Measurements from ENCODE around the gene RBMS1. TPM values are rescaled to one million over a fixed set of nuclear protein-coding genes. Genes with fewer than 3 reads are reported as not detected.
"Not testable (repeated sequence)": the region's sequence is repeated elsewhere in the genome, so short reads cannot be mapped to it uniquely, and the experiment has no call there.

Gene RBMS1
- total RNA-seq, 1 donor from 2014 or later: 9.3 TPM

DNA sequence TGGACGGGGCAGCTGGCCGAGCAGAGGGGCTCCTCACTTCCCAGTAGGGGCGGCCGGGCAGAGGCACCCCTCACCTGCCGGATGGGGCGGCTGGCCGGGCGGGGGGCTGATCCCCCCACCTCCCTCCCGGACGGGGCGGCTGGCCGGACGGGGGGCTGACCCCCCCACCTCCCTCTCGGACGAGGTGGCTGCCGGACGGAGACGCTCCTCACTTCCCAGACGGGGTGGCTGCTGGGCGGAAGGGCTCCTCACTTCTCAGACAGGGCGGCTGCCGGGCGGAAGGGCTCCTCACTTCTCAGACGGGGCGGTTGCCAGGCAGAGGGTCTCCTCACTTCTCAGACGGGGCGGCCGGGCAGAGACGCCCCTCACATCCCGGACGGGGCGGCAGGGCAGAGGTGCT is 54.6 kb downstream of the RBMS1 start:
- not testable (repeated sequence) for DNase-seq (ENCODE audit: low spot score); ATAC-seq

DNA sequence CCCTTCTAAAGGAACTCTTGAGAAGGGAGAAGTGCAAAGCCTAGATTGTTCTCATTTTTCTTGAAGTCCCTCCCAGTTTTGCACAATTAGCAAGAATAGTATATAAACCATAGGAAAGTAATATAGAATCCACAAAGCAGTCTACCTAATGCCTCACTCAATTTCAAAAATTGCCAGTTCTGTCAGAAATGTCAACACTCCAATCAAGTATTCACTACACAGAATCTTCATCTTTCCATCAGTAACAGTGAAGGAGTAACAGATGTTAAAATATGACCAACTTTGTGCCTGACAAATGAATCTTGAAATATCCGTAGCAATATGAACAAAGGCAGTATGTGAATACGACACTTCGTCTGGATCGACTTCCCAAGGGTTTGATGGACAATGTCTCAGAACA is 56.3 kb downstream of the RBMS1 start:
- no peak for DNase-seq (ENCODE audit: low spot score)
- ATAC-seq: no peak

DNA sequence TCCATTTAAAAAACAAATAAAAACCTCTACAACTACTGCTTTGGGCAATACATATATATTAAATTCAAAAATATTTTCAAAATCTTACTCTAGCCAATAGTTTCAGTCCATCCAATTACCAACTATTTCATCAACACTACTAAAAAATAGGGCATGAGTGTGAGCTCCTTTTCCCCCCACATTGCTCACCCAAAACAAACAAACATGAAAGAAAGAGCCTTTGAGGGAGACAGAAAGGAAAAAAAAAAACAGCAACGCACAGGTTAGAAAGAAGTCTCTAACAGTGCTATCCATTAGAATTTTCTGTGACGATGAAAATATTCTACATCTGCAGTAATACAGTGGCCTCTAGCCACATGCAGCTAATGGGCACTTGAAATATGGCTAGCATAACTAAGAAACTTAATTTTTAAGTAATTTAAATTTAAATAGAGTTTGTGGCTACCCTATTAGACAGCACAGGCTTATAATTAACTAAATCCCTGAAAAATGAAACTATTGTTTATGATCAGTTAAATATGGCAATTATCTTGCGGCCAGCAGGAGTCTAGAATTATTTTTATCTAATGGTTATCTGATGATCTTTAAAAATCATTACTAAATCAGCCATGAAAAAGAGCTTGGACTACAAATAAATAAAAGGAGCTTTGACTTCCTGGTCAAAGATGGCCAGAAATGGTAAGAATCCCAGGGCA is 59.2 kb downstream of the RBMS1 start:
- no peak for ATAC-seq
- DNase-seq (ENCODE audit: low spot score): no peak

GRCh38 chr2:160433466-160434140 is 60.0 kb downstream of the RBMS1 start:
- peak; percentile 40 for ATAC-seq
- DNase-seq (ENCODE audit: low spot score): no peak

DNA sequence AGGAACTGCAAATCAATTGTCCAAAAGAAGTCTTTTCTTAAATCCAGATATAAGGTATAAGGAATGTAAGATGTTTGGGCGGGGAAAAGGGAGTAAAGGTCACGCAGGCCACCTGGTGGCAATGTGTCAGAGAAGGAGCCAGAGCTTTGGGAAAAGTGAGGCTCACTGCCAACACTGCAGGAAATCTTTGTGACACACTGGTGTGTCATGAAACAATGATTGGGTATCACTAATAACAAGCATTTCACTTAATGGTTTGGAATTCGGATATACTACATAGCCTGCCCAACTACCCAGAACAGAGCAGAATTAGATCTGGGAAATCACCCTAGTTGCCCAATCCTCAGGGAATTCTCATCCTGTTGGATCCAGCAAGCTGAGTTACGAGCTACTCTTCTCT is 61.0 kb downstream of the RBMS1 start:
- no peak for DNase-seq (ENCODE audit: low spot score)
- ATAC-seq: no peak

- ATAC-seq: no peak
- no peak for DNase-seq (ENCODE audit: low spot score)
Measured at GRCh38 chr2:160431441-160431840, 62.2 kb downstream of the RBMS1 start.

DNA sequence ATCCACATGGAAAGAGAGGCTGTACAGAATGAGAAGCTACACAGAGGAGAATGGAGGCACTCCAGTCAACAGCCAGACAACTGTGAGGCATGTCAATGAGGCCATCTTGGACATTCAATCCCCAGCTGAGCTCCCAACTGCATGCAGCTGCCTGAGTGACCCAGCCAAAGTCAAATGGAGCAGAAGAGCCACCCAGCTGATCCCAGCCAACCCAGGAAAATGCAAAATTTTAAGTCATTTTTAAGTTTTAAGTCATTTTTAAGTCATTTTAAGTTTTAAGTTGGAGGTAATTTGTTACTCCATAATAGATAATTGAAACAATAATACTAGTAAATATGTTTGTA is 63.6 kb downstream of the RBMS1 start:
- no peak for ATAC-seq
- no peak for DNase-seq (ENCODE audit: low spot score)

- peak; percentile 86 for ATAC-seq
Measured at GRCh38 chr2:160429248-160430000, 64.2 kb downstream of the RBMS1 start.

GRCh38 chr2:160428405-160428763 is 65.2 kb downstream of the RBMS1 start:
- DNase-seq (ENCODE audit: low spot score) (no peak), ATAC-seq (no peak)

More at GRCh38 chr2:160429248-160430000, 64.2 kb downstream of the RBMS1 start:
- DNase-seq (ENCODE audit: low spot score): no peak

DNA sequence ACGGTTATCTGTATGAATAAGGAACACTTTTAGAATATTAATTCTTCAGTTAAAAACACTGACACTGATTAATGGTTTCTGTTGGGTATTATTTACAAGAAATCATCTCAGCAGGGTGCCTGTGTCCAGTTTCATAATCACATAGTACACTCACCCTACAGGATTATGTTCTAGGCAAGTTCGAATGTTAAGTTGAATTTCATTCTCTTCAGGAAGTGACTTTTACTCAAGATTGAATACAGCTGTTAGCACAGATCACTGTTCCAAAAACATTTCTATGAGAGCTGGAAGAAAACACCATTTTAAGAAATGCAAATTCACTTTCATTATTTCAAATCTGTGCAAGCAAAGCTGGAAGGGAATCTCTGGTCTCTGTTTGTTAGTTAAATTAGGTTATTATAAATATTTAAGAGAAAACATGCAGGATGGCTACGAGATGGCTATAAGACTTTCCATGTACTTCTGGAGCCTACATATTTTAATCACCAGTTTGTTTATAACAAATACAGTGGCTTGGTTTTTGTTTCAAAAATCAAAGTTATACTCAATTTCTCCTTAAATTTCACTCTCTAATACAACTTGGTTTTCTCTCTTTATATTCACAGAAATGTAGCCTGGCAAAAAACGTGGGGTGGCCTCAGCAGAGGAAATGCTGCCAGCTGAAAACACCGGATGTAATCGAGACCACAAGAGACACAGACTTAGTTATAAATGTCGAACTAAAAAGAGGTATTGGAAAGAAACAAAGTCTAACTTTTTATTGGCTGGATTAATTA is 65.8 kb downstream of the RBMS1 start:
- DNase-seq (ENCODE audit: low spot score) (no peak), ATAC-seq (no peak)

DNA sequence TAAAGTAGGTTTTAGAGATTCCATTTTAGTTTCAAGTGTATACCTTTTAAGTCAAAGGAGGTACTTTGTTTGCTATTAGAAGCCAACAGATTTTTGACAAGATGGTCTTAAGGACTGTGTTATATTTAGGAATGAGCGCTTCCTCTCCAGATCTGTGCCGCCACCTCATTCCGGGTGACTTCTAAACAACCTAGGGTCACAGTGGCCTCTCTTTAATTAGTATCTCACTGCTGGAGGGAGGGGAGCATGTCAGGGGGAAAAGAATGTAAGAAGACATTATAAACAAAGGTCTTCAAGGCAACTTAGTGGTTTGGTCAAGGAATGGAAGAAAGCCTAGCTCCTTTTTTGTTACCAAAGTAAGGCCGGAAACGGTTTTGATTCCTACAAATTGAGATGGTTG is 67.0 kb downstream of the RBMS1 start:
- no peak for DNase-seq (ENCODE audit: low spot score)
- no peak for ATAC-seq

GRCh38 chr2:160425434-160426151 is 68.0 kb downstream of the RBMS1 start:
- ATAC-seq (no peak), DNase-seq (ENCODE audit: low spot score) (no peak)

GRCh38 chr2:160423126-160423525 is 70.5 kb downstream of the RBMS1 start:
- DNase-seq (ENCODE audit: low spot score): no peak
- no peak for ATAC-seq

GRCh38 chr2:160421646-160422501 is 71.7 kb downstream of the RBMS1 start:
- not testable (repeated sequence) for ATAC-seq; DNase-seq (ENCODE audit: low spot score)

DNA sequence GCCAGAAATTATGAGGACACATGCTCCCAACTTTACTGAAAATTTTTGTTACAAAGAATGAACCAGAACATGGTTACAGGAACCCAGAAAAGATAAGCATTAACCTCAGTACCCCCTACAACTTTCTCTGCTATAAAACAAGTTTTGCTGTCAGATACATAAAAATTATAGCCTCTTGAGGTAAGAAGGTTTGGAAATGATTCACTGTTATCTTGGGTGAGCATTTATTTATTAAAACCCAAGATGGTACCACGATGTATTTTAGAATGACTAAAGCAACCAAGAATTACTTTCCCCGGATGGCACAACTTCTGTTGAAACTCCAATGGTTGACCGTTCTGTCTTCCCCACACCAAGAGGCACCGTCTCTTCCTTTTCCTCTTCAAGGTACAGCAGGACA is 72.9 kb downstream of the RBMS1 start:
- ATAC-seq: no peak

DNA sequence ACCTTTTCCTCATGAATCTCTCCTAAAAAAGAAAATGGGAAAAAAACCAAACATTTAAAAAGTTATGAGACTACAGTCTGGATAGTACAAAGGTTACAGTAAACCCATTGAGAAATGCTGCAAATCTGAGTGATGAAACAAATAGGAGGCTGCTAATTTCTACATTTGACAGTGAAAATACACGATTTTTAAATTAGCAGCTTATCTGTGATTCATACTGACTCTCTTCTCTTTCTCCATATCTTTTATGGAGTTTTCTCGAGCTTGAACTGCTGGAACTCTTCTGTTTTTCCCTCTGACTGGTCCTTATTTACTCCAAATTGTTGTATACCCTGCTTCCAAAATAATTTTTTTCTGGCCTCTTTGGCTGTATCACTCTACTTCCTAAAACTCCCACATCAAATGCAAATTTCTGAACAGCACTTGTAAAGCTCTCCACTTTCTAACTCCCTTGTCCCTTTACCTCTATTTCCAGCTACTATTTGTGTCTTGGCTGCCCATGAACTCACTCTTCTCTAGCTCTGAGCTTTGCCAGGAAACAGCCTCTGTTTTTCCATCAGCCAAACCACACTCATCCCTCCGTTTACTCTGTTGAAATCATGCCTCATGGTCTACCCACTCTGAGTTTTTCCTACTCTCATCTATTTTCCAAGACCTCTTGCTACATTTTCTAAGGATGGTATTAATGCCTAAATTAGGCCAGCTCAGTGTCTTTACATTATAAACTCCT is 73.7 kb downstream of the RBMS1 start:
- no peak for DNase-seq (ENCODE audit: low spot score)
- peak; percentile 39 for ATAC-seq

More for the DNA sequence above, 72.9 kb downstream of the RBMS1 start:
- no peak for DNase-seq (ENCODE audit: low spot score)

DNA sequence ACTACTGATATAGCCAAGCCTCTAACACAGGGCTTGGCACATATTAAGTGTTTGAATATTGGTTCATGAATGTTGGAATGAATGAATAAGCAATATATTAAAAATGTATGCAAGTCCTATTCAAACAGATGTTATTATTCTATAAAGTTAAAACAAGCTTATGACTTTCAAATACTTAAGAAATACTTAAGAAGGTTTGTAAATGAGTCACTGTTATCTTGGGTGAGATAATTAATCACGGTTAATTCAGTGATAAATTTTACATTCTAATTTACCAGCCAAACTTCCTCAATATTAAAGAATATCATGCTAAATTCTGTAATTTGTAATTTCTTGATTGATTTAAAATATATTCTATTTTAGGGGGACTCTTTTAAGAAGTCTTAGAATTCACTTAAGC is 74.8 kb downstream of the RBMS1 start:
- DNase-seq (ENCODE audit: low spot score) (no peak), ATAC-seq (no peak)

GRCh38 chr2:160418398-160418765 is 75.2 kb downstream of the RBMS1 start:
- no peak for DNase-seq (ENCODE audit: low spot score)
- no peak for ATAC-seq
